H1 (cell line): ENCODE measurements around the gene HFE. TPM values are rescaled to one million over a fixed set of nuclear protein-coding genes. Genes with fewer than 3 reads are reported as not detected.

Experiments
- SP4 ChIP-seq: IDR thresholded peaks from 2 replicates; pipeline ENCODE4 v1.6.1; 2012; ENCODE audit warnings: low read length, inconsistent platforms
- polyA plus RNA-seq, 7 experiments: library from polyadenylated mRNA; depleted of rRNA in 3 of 7; stranded (reverse) in 5 of 7; unstranded in 2 of 7; fragments of >200 nt in 5 of 7; fragments of 200-250 nt in 2 of 7; gene quantifications; 1 replicate in 5 of 7; 2 replicates in 1 of 7; 4 replicates in 1 of 7; pipeline versions ENCODE4 v1.2.1 to v1.2.3, GENCODE V29; 2011 to 2013; ENCODE audit warnings: missing spikeins in 2 of 7, mixed read lengths in 2 of 7
- total RNA-seq: library from RNA; stranded (reverse); fragmentation: NEBNext Ultra II Directional; extraction: Animal tissue kit (Norgen Biotek cat#: 25700); gene quantifications from 2 replicates; pipeline ENCODE4 v1.2.1, GENCODE V29; 2021

The HFE gene
- total and polyA plus RNA-seq, 2 of the 8 experiments (the other 6 are each of a cell fraction or from before 2014, with no cell fraction given) = 1.6 to 2.0 TPM

GRCh38 chr6:26055719-26056582 lies 31.3 kb upstream of the HFE start (continued):
- 0 out of 2 replicates have a peak, but pooled peaks have one; percentile 24 for TF ChIP-seq SP4
- TF ChIP-seq, all 59 proteins: peak for 24
